WTC11 (cell line): ENCODE data around the gene COQ7.

Source experiments
- FOXK1 ChIP-seq: sonication (generic); formaldehyde crosslinking; IDR thresholded peaks from 2 replicates; pipeline ENCODE4 v1.8.0; 2022; ENCODE audit warnings: mild to moderate bottlenecking, moderate library complexity, missing genetic modification reagents
- NFYB ChIP-seq: sonication (generic); formaldehyde crosslinking; conservative IDR thresholded peaks from 2 replicates; pipeline ENCODE4 v1.8.0; 2022; ENCODE audit warnings: low read depth, missing genetic modification reagents
- ZNF263 ChIP-seq: sonication (generic); formaldehyde crosslinking; IDR thresholded peaks from 2 replicates; pipeline ENCODE4 v1.8.1; 2022; ENCODE audit warnings: low read depth, mild to moderate bottlenecking, moderate library complexity, missing genetic modification reagents
- TF ChIP-seq, protein P1 (sequence below): sonication (generic); formaldehyde crosslinking; IDR thresholded peaks from 2 replicates; pipeline ENCODE4 v1.8.1; 2023; ENCODE audit warnings: mild to moderate bottlenecking, missing genetic modification reagents, moderate library complexity
- TF ChIP-seq, protein P2 (sequence below): sonication (generic); formaldehyde crosslinking; IDR thresholded peaks from 2 replicates; pipeline ENCODE4 v1.8.0; 2022; ENCODE audit warnings: mild to moderate bottlenecking, missing genetic modification reagents

DNA sequence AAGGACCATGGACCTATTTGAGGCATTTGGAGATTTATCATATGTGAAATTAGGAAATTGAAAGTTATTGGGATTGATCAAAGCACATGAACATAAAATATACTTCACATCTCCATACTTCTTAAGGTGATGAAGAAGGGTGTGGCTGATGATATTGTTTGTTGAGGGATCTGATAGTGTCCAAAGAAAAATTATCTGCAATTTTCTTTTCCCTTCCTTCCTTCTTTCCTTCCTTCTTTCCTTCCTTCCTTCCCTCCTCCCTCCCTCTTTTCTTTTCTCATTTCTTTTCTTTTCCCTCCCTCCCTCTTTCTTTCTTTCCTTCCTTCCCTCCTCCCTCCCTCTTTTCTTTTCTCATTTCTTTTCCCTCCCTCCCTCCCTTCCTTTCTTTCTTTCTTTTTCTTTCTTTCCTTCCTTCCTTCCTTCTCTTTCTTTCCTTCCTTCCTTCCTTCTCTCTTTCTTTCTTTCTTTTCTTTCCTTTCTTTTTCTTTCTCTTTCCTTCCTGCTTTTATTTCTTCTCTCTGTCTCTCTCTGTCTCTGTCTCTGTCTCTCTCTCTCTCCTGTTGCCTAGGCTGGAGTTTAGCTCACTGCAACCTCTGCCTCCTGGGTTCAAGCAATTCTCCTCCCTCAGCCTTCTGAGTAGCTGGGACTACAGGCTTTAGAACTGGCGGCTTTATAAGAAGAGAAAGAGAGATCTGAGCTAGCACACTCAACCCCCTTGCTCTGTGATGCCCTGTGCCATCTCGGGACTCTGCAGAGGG lies 25.4 kb downstream of the COQ7 start:
- TF ChIP-seq, protein P1, sequence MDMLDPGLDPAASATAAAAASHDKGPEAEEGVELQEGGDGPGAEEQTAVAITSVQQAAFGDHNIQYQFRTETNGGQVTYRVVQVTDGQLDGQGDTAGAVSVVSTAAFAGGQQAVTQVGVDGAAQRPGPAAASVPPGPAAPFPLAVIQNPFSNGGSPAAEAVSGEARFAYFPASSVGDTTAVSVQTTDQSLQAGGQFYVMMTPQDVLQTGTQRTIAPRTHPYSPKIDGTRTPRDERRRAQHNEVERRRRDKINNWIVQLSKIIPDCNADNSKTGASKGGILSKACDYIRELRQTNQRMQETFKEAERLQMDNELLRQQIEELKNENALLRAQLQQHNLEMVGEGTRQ (CRISPR knock-in tag), result no peak
- no peak for TF ChIP-seq NFYB (CRISPR knock-in tag)
- no peak for TF ChIP-seq ZNF263 (CRISPR knock-in tag)
- TF ChIP-seq FOXK1, result no peak
- TF ChIP-seq, protein P2, sequence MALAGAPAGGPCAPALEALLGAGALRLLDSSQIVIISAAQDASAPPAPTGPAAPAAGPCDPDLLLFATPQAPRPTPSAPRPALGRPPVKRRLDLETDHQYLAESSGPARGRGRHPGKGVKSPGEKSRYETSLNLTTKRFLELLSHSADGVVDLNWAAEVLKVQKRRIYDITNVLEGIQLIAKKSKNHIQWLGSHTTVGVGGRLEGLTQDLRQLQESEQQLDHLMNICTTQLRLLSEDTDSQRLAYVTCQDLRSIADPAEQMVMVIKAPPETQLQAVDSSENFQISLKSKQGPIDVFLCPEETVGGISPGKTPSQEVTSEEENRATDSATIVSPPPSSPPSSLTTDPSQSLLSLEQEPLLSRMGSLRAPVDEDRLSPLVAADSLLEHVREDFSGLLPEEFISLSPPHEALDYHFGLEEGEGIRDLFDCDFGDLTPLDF (CRISPR knock-in tag), result no peak
